HG02588 (cell line): ENCODE results near the gene ZBTB47.

Source experiments
- ATAC-seq: cut with Tn5 transposase; IDR thresholded peaks from one replicate; pipeline ENCODE4 v1.9.1; 2021; ENCODE audit warnings: mild to moderate bottlenecking, moderate library complexity; ENCODE audit not compliant: unreplicated experiment

Gene ZBTB47

GRCh38 chr3:42652611-42653302 is 740 bp upstream of the ZBTB47 start:
- no peak for ATAC-seq

GRCh38 chr3:42653303-42653559 is 266 bp upstream of the ZBTB47 start:
- ATAC-seq, result no peak

GRCh38 chr3:42654331-42655201 is 1.1 kb downstream of the ZBTB47 start:
- ATAC-seq, result no peak

- no peak for ATAC-seq
These were observed 1.9 kb downstream of the ZBTB47 start for GRCh38 chr3:42655331-42655888.

DNA sequence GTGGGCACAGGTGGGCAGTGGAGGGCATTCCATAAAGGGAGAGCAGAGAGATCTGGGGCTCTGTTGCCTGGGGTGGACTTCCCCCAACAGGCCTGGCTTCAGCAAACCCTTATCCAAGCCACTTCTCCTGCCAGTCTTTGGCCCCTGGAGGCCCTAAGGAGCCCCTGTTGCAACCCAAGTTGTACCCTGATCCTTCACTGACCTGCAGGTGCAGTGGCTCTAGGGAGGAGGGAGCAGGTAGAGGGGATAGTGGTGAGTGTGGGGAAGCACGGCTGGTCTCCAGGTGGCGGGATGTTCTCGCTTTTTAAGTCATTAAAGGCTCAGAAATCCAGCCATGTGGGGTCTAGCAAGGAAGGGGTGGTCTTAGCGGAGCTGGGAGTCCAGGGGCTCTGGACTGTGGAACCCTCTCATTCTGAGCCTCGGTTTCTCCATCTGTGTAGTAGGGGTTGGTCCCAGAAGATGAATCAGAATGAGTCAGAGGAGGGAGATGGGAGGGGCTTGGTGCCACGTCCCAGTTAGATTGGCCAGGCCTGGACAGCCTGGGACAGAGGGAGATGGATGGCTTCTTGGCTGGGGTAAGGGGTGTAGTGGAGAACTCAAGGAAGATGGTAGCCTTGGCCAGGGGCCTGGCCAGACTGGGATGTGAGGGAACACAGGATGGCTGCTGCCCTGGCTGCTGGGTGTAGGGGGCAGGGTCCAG is 2.6 kb downstream of the ZBTB47 start:
- no peak for ATAC-seq

DNA sequence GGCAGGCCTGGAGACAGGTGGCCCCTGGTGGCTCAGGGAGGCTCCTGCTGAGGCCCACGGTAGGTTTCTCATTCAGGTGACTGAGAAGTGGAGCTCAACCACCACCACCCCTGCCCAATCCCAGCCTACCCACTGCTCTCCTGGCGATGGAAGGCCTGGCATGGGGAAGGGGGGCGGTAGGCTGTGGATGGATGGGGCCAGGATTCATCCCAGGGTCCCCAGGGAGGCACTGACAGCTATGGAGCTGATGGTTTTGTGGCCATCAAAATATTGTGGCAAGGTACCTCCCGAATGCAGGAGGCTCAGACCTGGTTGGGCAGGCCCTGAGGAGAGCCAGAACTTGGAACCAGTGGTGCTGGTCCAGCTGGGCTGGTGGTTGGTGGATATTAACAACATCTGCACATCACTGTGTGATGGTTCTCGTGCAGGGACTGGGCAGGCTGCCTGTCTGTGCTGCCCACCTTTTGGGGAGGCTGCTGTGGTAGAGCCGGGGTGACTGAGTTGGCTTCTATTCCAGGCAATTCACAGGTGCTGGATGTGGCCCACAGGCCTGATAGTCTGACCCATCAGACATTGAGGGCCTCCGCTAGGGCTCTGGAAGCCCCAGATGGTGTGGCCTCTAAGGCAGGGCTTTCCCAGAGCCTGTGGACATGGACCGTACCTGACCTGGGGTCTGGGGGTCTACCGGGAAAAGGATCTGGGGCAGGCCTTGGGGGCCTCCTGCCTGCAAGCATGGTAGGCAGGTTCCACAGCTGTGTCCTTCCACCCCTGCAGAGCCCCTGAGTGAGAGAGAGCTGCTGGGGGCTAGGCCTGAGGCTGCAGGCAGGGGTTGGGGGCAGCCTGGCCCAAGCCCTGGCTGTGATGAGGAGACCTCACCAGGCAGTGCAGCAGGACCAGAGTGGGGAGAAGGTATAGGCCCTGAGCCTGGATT is 3.4 kb downstream of the ZBTB47 start:
- ATAC-seq, result no peak

GRCh38 chr3:42657675-42658074 is 4.2 kb downstream of the ZBTB47 start:
- ATAC-seq, result no peak

GRCh38 chr3:42658091-42658770 is 4.7 kb downstream of the ZBTB47 start:
- ATAC-seq, result no peak

DNA sequence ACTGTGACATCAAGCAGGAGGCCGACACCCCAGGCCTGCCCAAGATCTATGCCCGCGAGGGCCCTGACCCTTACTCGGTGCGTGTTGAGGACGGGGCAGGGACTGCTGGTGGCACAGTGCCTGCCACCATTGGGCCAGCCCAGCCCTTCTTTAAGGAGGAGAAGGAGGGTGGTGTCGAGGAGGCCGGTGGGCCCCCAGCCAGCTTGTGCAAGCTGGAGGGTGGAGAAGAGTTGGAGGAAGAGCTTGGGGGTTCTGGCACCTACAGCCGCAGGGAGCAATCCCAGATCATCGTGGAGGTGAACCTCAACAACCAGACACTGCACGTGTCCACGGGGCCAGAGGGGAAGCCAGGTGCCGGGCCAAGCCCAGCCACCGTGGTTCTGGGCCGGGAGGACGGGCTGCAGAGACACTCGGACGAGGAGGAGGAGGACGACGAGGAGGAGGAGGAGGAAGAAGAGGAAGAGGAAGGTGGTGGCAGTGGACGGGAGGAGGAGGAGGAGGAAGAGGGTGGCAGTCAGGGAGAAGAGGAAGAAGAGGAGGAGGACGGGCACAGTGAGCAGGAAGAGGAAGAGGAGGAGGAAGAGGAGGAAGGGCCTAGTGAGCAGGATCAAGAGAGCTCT is 5.4 kb downstream of the ZBTB47 start:
- no peak for ATAC-seq

GRCh38 chr3:42659451-42660130 is 6.1 kb downstream of the ZBTB47 start:
- no peak for ATAC-seq

- no peak for ATAC-seq
These were observed 6.7 kb downstream of the ZBTB47 start for GRCh38 chr3:42660131-42660715.

GRCh38 chr3:42660898-42661297 is 7.4 kb downstream of the ZBTB47 start:
- ATAC-seq, result no peak

GRCh38 chr3:42661593-42662022 is 8.1 kb downstream of the ZBTB47 start:
- no peak for ATAC-seq

GRCh38 chr3:42662037-42662812 is 8.7 kb downstream of the ZBTB47 start:
- ATAC-seq, result no peak

DNA sequence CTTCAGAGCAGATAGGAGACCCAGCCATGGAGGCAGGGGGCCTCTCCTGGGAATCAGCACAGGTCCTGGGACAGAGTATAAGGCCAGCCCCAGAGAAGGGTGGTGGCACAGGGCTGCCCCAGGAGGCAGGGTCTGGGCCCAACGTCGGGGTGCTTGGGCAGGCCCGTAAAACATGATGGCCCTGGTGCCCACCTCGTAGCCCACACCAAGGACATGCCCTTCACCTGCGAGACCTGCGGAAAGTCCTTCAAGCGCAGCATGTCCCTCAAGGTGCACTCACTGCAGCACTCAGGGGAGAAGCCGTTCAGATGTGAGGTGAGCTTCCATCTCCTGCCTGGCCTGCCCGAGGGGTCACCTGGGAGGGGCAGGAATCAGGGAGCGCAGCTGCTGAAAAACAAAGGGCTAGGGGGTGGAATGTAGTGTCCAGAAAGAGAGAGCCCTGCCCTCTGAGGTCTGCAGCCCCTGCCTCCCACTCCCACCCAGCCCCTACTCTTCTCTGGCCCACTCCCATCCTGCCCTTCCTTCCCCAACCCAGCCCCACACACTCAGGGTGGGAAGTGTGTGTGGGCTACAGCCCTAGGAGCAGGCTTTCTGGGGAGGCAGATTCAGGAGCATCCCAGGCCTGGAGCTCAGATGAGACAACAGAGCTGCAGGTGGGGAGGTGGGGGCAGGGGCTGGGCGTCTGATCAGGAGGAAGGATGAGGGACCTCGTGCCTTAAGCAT is 9.5 kb downstream of the ZBTB47 start:
- ATAC-seq, result no peak

GRCh38 chr3:42663581-42664437 is 10.3 kb downstream of the ZBTB47 start:
- no peak for ATAC-seq
